ENCODE data around the gene BAG5.

DNA sequence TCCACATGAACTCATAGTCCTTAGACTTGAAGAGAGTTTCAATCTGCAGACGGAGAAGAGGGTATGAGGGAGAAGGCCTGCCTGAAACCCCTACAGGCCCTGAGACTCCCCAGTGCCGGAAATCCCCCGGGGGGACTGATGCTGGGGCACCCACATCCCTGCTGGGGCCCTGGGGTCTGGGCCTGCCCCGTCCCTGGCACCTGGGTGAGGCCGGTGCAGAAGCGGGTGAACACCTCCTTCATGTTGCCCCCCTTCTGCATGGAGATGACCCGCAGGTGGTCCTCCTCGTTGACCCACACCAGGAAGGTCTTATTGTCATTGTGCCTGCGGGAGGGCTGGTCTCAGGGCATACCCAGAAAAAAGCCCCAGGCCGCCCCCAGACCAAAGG lies 42.2 kb downstream of the BAG5 start:
- TF ChIP-seq FOXA1 (IDR thresholded peaks at IDR 0.05) (no peak), SUZ12 (IDR thresholded peaks at IDR 0.05) (no peak)
